Right hindlimb (tissue), 1 donor: Measurements from ENCODE around the gene UBR4.

ENCODE experiments used
- DNase-seq: peaks from one replicate; pipeline ENCODE4 v3.0.0-alpha.2; 2018

Gene UBR4

GRCh38 chr1:19068639-19069276 lies 141.3 kb downstream of the UBR4 start:
- no peak for DNase-seq

GRCh38 chr1:19067912-19068638 lies 142.0 kb downstream of the UBR4 start:
- no peak for DNase-seq

GRCh38 chr1:19067182-19067911 lies 142.7 kb downstream of the UBR4 start:
- no peak for DNase-seq

- DNase-seq = no peak
These were observed 143.2 kb downstream of the UBR4 start for GRCh38 chr1:19066874-19067181.

- no peak for DNase-seq
These were observed 143.7 kb downstream of the UBR4 start for GRCh38 chr1:19066248-19066873.

- DNase-seq = no peak
These were observed 144.4 kb downstream of the UBR4 start for GRCh38 chr1:19065526-19066247.

GRCh38 chr1:19064906-19065450 lies 145.1 kb downstream of the UBR4 start:
- no peak for DNase-seq

- DNase-seq = no peak
These were observed 146.9 kb downstream of the UBR4 start for GRCh38 chr1:19063122-19063521.

- no peak for DNase-seq
These were observed 147.6 kb downstream of the UBR4 start for GRCh38 chr1:19062258-19063029.

GRCh38 chr1:19061798-19062197 lies 148.3 kb downstream of the UBR4 start:
- no peak for DNase-seq

- no peak for DNase-seq
These were observed 148.7 kb downstream of the UBR4 start for GRCh38 chr1:19061343-19061742.

GRCh38 chr1:19059773-19060172 lies 150.3 kb downstream of the UBR4 start:
- no peak for DNase-seq

- no peak for DNase-seq
These were observed 151.6 kb downstream of the UBR4 start for GRCh38 chr1:19058476-19058797.

GRCh38 chr1:19057784-19058475 lies 152.1 kb downstream of the UBR4 start:
- DNase-seq = no peak

- no peak for DNase-seq
These were observed 152.8 kb downstream of the UBR4 start for GRCh38 chr1:19057182-19057779.

- no peak for DNase-seq
These were observed 154.4 kb downstream of the UBR4 start for GRCh38 chr1:19055701-19056100.

GRCh38 chr1:19055001-19055400 lies 155.1 kb downstream of the UBR4 start:
- DNase-seq = no peak

GRCh38 chr1:19054216-19054615 lies 155.8 kb downstream of the UBR4 start:
- no peak for DNase-seq

- DNase-seq = no peak
These were observed 156.6 kb downstream of the UBR4 start for GRCh38 chr1:19053486-19053885.

- DNase-seq = no peak
These were observed 160.3 kb downstream of the UBR4 start for GRCh38 chr1:19049798-19050197.
